Measurements from ENCODE around the gene POLN. TPM values are rescaled to one million over a fixed set of nuclear protein-coding genes. Genes with fewer than 3 reads are reported as not detected.
"Not testable (repeated sequence)": the region's sequence is repeated elsewhere in the genome, so short reads cannot be mapped to it uniquely, and the experiment has no call there.

POLN gene
- total RNA-seq, 1 experiment from 2014 or later, result 0.10 TPM

DNA sequence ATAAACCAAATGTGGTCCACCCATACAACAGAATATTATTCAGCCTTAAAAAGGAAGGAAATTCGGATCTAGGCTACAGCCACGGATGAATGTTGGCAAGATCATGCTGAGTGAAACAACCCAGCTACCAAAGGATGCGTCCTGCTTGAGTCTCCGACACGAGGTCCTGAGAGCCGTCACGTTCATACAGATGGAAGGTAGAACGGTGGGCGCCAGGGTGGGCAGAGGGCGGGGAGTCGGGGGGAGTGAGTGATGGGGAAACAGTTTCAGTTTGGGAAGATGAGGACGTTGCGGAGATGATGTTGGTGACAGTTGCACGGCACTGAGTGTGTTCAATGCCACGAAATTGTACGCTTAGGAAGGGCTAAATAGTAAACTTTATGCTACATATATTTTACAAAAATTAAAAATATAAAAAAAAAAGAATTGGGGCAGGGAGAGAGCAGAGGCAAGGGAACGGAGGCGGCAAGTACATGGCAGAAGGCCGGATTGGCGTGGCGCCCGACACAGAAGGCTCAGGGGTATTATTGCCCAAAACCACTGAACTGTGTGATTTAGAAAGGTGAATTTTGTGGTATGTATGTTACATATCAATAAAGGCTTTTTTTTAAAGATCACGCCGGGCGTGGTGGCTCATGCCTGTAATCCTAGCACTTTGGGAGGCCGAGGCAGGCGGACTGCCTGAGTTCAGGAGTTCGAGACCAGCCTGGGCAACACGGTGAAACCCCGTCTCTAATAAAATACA is 34.8 kb upstream of the POLN start:
- in situ Hi-C loops (cut with HindIII; ENCODE audit: low pct_unique_long_range_greater_than_20kb, low sequenced_read_pairs), result no loop called here
- no peak for DNase-seq (ENCODE audit: low read depth)

DNA sequence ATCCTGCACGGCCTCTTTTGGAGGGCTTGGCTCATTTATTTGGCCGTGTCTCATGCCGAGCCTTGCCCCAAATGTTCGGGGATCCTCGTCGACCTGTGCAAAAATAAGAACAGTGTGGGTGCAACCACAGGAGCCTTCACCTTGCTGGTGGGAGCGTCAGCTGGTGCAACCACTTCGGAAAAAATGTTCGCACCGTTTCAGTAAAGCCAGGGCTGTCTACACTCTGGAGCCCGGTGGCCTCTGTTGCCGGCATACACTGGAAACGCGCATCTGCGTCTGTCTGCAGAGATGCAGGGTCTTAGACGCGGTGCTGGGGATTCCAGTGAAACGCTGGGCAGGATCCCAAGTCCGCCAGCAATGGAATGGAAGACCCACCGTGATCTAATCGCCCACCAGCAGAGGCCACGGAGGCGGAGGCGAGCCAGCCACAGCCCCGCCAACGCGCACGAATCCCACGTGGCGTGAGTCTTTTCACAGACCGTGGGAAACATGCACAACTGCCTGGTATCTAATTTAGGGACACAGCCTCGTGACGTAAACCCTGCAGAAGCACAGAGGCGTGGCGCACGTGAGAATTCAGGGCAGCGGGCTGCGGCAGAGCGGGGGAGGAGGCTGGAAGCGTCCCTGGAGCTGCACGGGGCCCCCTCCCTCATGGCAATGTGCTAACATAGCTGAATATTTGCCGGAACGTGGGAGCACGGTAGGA is 33.8 kb upstream of the POLN start:
- DNase-seq (ENCODE audit: low read depth), result no peak
- in situ Hi-C loops (cut with HindIII; ENCODE audit: low pct_unique_long_range_greater_than_20kb, low sequenced_read_pairs), result no loop called here

GRCh38 chr4:2275044-2275397 is 33.1 kb upstream of the POLN start:
- DNase-seq (ENCODE audit: low read depth); in situ Hi-C loops (cut with HindIII; ENCODE audit: low pct_unique_long_range_greater_than_20kb, low sequenced_read_pairs): not testable (repeated sequence)

DNA sequence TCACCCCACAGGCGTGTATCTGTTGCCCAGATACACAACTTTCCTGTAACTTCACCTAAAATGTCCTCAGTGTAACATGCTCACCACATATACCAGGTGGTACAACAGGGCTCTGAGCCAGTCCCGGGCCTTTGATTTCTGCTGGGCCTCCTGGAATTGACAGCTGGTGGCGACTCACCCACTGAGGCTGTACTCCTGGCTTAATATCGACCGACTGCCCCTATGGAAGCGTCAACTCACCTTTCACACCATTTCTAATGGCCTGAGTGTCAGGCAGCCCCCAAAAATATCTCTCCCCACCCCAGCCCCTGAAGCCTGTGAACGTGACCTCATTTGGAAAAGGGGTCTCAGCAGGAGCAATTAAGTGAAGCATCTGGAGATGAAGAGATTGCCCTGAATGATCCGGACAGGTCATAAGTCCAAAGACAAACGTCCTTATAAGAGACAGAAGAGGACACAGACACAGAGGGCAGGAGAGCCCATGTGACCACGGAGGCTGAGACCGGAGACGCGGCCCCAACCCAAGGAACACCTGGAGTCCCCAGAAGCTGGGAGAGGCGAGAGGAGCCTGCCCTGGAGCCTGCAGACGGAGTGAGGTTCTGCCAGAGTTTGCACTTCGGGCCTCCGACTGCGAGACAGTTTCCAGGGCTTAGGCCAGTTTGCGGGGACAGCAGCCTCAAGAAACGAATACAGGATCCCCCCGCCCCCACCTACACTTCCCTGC is 32.6 kb upstream of the POLN start:
- in situ Hi-C loops (cut with HindIII; ENCODE audit: low pct_unique_long_range_greater_than_20kb, low sequenced_read_pairs), result no loop called here
- DNase-seq (ENCODE audit: low read depth), result no peak

GRCh38 chr4:2273657-2274319 is 31.9 kb upstream of the POLN start:
- in situ Hi-C loops (cut with HindIII; ENCODE audit: low pct_unique_long_range_greater_than_20kb, low sequenced_read_pairs), result no loop called here
- DNase-seq (ENCODE audit: low read depth), result no peak

GRCh38 chr4:2273221-2273620 is 31.3 kb upstream of the POLN start:
- in situ Hi-C loops (cut with HindIII; ENCODE audit: low pct_unique_long_range_greater_than_20kb, low sequenced_read_pairs), result no loop called here
- no peak for DNase-seq (ENCODE audit: low read depth)

DNA sequence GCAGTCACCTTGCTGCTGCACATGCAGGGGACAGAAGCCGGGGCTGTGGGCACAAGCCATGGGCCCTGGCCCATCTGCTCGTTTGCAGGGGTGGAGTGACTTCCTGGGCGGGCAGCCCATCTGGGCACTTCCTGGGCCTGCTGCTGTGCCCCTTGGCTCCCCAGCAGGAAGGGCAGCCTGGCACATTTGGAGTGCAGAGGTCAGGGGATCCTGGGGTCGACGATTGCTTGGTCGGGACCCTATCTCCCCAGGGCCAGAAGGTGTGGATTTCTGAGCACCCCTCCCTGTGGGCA is 30.9 kb upstream of the POLN start:
- in situ Hi-C loops (cut with HindIII; ENCODE audit: low pct_unique_long_range_greater_than_20kb, low sequenced_read_pairs), result no loop called here
- DNase-seq (ENCODE audit: low read depth), result no peak

DNA sequence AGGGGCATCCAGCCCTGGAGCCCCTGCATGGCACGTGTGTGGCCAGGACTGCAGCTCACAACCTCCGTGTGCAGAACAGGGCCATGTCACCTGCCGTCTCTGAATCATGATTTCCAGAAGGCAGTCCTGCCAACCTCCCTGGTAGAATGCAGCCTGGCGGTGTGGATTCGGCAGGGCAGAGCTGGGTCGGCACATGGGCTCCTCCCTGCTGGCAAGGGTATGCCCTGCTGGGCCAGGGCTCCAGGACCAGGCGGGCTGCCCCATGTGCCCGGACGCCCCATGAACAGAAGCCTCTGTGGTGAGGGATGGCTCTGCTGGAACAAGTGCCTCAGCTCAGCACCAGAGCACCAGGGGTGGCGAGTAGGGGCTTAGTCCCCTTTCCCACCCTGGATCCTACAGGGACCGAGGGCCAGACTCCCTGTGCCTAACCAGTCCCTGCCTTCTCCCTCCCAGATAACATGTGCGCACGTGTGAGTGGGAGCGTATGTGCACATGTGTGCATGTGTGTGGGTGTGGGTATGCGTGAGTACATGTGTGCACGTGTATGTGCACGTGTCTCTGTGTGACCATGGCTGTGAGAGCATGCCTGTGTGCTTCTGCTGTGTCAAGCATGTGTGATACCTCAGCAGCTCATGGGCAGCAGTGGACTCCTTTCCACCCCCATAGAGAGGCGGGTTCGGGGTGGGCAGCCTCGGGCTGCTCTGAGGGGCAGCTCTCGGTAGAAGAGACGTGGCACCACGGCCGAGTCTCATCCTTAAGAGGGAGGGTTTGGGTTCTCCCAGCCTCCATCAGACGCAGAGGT is 30.3 kb upstream of the POLN start:
- in situ Hi-C loops (cut with HindIII; ENCODE audit: low pct_unique_long_range_greater_than_20kb, low sequenced_read_pairs), result no loop called here
- DNase-seq (ENCODE audit: low read depth), result no peak

GRCh38 chr4:2271279-2272025 is 29.5 kb upstream of the POLN start:
- DNase-seq (ENCODE audit: low read depth), result no peak
- in situ Hi-C loops (cut with HindIII; ENCODE audit: low pct_unique_long_range_greater_than_20kb, low sequenced_read_pairs), result no loop called here

DNA sequence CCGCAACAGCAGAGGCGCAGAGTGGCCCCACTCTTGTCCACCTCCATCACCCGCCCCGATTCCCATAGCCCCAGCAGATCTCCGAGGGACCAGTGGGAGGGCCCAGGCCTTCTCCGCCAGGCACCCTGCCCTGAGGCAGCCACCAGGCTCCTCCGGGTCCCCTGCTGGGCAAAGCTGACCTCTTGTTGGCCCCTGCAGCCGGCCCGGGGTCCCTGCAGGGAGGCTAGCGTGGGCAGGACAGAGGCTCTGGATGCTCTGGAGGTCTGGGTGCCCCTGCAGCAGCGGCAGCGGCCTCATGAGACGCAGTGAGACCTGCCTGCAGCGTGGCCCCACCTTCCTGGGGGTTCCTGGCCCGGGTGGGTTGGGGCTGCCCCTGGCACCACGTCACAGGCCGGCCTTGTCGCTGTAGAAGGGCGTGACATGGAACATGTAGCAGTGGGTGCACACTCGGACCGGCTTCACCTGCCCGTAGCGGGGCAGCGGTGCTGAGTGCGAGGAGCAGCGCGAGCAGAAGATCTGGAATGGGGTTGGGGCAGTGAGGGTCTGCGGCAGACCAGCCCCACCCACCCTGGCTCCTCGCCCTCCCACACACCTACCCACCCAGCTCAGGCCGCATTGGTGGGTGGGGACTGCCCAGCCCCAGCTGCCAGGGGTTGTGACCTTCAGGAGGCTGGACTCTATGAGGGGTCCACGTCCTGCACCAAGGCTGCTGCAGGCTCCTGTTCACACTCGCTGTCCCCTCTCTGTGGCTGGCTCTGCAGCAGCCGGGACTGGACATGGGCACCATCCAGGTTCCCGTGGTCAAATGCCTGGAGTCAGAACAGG is 28.6 kb upstream of the POLN start:
- no peak for DNase-seq (ENCODE audit: low read depth)
- in situ Hi-C loops (cut with HindIII; ENCODE audit: low pct_unique_long_range_greater_than_20kb, low sequenced_read_pairs), result no loop called here

DNA sequence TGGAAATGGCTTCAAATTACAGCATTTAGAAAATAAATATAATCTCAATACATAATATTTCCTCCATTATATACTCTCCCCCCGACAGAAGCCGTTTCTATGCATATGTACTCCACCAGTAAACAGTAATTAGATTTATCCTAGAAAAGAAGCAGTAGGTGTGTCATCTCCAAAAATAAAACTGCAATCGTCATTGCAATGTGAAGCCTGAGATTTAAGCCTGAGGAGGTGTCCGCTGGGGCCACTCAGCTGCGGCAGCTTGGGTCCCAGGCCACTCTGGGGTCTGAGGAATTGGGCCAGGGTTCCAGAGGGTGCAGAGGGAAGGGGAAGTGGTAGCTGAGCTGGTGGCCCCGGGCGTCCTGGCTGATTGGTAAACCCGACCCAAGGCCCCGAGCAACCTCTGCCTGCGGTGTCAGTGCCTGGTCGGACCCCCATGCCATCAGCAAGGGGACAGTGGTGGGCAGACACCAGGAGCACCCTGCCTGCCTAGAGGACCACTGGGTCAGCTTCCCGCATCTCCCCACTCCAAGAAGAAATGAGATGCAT is 27.8 kb upstream of the POLN start:
- in situ Hi-C loops (cut with HindIII; ENCODE audit: low pct_unique_long_range_greater_than_20kb, low sequenced_read_pairs), result no loop called here
- no peak for DNase-seq (ENCODE audit: low read depth)

GRCh38 chr4:2269206-2269531 is 27.2 kb upstream of the POLN start:
- in situ Hi-C loops (cut with HindIII; ENCODE audit: low pct_unique_long_range_greater_than_20kb, low sequenced_read_pairs), result no loop called here
- DNase-seq (ENCODE audit: low read depth), result no peak

GRCh38 chr4:2268357-2269205 is 26.7 kb upstream of the POLN start:
- DNase-seq (ENCODE audit: low read depth), result no peak
- in situ Hi-C loops (cut with HindIII; ENCODE audit: low pct_unique_long_range_greater_than_20kb, low sequenced_read_pairs), result no loop called here

DNA sequence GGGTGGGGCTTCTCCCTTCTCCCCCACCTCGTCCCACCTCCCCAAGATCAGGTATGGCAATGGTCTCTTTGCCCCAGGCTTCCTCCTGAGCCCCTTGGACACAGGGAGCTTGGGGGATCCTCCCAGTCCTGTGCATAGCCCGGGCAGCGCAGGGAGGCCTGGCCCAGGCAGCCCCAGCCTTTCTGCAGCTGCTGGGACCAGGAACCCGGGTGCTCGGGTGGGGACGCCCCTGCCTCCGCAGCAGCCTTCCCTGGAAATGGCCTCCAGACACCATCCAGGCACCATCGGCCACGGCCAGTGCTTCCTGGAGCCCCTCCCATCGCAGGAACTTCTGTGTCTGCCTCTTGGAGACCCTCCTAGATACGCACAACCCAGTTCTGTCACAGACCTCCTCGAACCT is 25.9 kb upstream of the POLN start:
- in situ Hi-C loops (cut with HindIII; ENCODE audit: low pct_unique_long_range_greater_than_20kb, low sequenced_read_pairs), result no loop called here

DNA sequence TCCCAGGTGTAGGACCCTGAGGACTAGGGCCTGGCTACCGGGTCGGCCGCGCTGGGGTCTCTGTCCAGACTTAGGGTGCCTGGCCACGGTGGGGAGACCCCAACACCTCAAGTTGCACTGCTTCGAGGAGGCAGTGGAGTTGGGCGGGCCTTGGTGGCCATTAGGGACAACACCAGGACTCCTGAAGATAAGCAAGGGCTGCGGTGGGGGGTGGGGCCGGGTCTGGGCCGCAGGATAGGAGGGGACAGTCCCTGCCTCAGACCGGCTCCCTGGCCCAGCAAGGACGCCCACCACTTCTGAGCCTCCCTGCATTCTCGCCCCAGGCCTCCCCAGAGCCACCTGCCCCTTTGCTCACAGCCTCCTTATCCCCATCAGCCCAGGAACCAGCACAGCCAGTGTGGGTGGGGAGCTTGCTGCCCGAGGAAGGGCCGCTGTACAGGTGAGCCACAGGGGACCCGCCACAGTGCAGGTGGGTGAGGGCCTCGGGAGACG is 25.4 kb upstream of the POLN start:
- no peak for DNase-seq (ENCODE audit: low read depth)
- in situ Hi-C loops (cut with HindIII; ENCODE audit: low pct_unique_long_range_greater_than_20kb, low sequenced_read_pairs), result no loop called here

More for the DNA sequence above, 25.9 kb upstream of the POLN start:
- DNase-seq (ENCODE audit: low read depth), result no peak

- DNase-seq (ENCODE audit: low read depth), result no peak
- in situ Hi-C loops (cut with HindIII; ENCODE audit: low pct_unique_long_range_greater_than_20kb, low sequenced_read_pairs), result no loop called here
These were observed 24.9 kb upstream of the POLN start for GRCh38 chr4:2266821-2267220.

Data from Caki2 (cell line).